ENCODE data around the gene FGD2. TPM values are rescaled to one million over a fixed set of nuclear protein-coding genes. Genes with fewer than 3 reads are reported as not detected.
A peak's percentile ranks its signal among the peaks of the same experiment; 100 is the strongest.

The FGD2 gene
- total and polyA plus RNA-seq, 10 donors, result 63.4 to 426 (median 270) TPM

DNA sequence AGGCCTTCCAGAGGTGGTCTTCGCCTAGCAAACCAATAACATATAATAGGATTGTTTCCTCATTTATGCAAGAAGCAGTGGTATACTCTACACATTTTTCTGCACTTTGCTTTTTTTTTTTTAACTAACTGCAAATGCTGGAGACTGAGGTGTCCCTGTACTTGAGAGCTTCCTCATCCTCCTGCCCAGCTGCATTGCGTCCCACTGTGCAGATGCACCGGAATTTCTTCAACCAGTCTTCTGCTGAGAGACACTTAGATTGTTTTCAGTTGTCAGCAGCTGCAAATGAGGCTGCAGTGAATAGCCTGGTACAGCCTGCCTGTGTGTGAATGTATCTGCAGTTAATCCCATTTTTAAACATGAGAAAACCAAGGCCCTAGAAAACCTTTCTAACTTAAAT is 11.5 kb downstream of the FGD2 start:
- TF ChIP-seq POLR2A (IDR thresholded peaks at IDR 0.05) (no peak), POLR2AphosphoS5 (IDR thresholded peaks at IDR 0.05) (no peak)
- TF ChIP-seq, protein P1, sequence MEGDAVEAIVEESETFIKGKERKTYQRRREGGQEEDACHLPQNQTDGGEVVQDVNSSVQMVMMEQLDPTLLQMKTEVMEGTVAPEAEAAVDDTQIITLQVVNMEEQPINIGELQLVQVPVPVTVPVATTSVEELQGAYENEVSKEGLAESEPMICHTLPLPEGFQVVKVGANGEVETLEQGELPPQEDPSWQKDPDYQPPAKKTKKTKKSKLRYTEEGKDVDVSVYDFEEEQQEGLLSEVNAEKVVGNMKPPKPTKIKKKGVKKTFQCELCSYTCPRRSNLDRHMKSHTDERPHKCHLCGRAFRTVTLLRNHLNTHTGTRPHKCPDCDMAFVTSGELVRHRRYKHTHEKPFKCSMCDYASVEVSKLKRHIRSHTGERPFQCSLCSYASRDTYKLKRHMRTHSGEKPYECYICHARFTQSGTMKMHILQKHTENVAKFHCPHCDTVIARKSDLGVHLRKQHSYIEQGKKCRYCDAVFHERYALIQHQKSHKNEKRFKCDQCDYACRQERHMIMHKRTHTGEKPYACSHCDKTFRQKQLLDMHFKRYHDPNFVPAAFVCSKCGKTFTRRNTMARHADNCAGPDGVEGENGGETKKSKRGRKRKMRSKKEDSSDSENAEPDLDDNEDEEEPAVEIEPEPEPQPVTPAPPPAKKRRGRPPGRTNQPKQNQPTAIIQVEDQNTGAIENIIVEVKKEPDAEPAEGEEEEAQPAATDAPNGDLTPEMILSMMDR (IDR thresholded peaks at IDR 0.05 in 8 of 11, conservative IDR thresholded peaks at IDR 0.05 in 3 of 11), result no peak
- H3K27ac ChIP-seq, result peak overlapping the region in 2 of 8 donors; percentile 57 to 75
- 65 to 81% (median 78%) methylated on average over 3 of the region's 3 CpGs for WGBS, 5 donors
- peaks cover 0 to 100% (median 40%) of the 10 kb centered on the region in 6 donors for H3K36me3 ChIP-seq
- no peak for DNase-seq
- H3K9me3 ChIP-seq, result no peaks in the 10 kb centered on the region
- peaks cover 8 to 52% (median 24%) of the 10 kb centered on the region in 6 donors for H3K4me1 ChIP-seq
- intact Hi-C loops (cut with DNase I; ENCODE audit: low total_unique reads), result loop anchor here (10.0 kb wide), 1 partner anchor 132 kb away; the partner anchor contains the start of gene C6orf89
- no peak overlapping the region for H3K4me3 ChIP-seq
- no peaks in the 10 kb centered on the region for H3K27me3 ChIP-seq (replicated peaks in 1 of 7)

DNA sequence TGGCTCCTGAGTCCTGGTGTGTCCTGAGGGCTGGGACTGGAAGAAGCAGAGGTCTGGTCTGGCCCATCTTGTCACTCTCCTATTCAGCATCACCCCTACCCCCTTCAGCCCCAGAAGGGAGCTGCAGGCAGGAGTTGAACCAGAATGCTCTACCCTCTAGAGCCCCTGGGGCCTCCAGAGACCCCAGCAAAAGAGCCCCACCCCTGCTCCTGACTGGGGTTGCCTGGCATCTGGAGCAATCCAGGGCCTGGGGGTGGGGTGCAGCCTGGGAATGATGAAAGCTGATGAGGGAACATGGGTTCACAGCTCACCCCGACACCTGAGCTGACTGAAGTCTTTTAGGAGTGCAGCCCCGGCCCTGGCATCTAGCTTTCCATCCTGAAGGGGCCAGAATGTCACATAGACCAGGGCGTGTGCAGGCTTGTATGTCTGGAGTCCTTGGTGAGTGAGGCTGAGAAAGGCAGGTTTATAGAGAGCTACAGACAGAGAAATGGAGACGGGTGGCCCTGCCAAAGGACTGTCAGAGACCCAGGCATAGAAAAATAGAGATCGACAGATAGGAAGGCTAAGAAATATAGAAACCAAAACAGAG is 12.2 kb downstream of the FGD2 start:
- no peak for DNase-seq
- peak overlapping the region in 1 of 8 donors; percentile 10 for H3K4me3 ChIP-seq
- H3K4me1 ChIP-seq, result peaks cover 8 to 53% (median 29%) of the 10 kb centered on the region in 6 donors
- H3K36me3 ChIP-seq, result peaks cover 0 to 100% (median 38%) of the 10 kb centered on the region in 6 donors
- peak overlapping the region in 5 of 8 donors; percentile 20 to 75 (median 56) for H3K27ac ChIP-seq
- 48 to 76% (median 67%) methylated on average over 5 of the region's 5 CpGs for WGBS, 5 donors
- no peaks in the 10 kb centered on the region for H3K9me3 ChIP-seq
- no peaks in the 10 kb centered on the region for H3K27me3 ChIP-seq (replicated peaks in 1 of 7)
- intact Hi-C loops (cut with DNase I; ENCODE audit: low total_unique reads), result loop anchor here (2.0 to 10.0 kb wide), 2 partner anchors 133 to 191 kb away; partner anchors contain the start of gene C6orf89
- no peak for TF ChIP-seq POLR2A (IDR thresholded peaks at IDR 0.05)
- peak in 1 of 3 donors; percentile 27 for TF ChIP-seq POLR2AphosphoS5 (IDR thresholded peaks at IDR 0.05)

DNA sequence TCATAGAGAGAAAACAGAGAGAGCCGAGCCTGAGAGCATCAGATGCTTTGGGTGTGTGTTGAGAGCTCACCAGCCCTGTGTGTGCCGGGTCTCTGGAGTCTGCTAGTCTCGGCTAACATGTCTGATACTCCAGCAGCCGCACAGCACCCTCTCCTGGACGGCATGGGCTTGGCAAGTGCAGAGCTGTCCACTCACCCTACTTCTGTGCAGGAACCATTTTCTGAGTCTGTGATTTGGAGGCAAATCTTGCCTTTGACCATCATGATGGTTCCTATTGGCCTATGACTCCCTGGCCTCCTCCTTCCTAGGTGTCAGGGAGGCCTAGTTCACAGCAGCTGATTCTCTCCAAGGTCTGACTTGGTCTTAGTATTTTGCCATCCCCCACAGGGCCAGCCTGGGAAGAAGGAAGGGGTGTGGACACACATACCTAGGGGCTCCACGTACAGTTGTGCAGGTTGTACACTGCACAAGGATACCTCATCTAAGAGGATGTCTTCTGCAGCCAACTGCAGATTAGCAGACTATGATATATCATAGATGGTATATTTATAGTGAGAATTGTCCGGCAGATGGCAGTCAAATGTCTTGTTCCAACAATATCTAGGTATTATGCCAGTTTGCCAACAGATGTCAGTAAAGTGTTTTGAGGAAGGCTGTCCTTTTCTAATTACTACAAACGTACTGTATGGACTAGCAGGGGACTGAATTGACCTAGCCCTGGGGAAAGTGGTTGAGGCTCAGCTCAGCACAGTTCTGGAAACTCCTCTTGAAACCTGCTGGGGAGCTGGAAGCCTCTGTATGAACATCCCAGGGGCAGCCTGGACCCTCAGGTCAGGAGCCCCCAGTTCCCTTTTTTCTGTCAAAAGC is 13.0 kb downstream of the FGD2 start:
- H3K27me3 ChIP-seq (replicated peaks in 1 of 7), result no peaks in the 10 kb centered on the region
- intact Hi-C loops (cut with DNase I; ENCODE audit: low total_unique reads), result loop anchor here (2.0 to 10.0 kb wide), 2 partner anchors 134 to 190 kb away; partner anchors contain the start of gene C6orf89
- 0 to 7% (median 3%) methylated on average over 8 of the region's 8 CpGs for WGBS, 5 donors
- H3K4me3 ChIP-seq, result peak overlapping the region in 1 of 8 donors; percentile 10
- H3K9me3 ChIP-seq, result no peaks in the 10 kb centered on the region
- peaks cover 0 to 100% (median 34%) of the 10 kb centered on the region in 6 donors for H3K36me3 ChIP-seq
- peak; percentile 96 for DNase-seq
- TF ChIP-seq POLR2A (IDR thresholded peaks at IDR 0.05) (no peak), POLR2AphosphoS5 (IDR thresholded peaks at IDR 0.05) (peak in 2 of 3 donors; percentile 73 to 83)
- TF ChIP-seq, protein P1 (IDR thresholded peaks at IDR 0.05 in 8 of 11, conservative IDR thresholded peaks at IDR 0.05 in 3 of 11), result peak; percentile 91 to 98 (median 94)
- peak overlapping the region in 7 of 8 donors; percentile 20 to 75 (median 47) for H3K27ac ChIP-seq
- H3K4me1 ChIP-seq, result peaks cover 8 to 53% (median 29%) of the 10 kb centered on the region in 6 donors

DNA sequence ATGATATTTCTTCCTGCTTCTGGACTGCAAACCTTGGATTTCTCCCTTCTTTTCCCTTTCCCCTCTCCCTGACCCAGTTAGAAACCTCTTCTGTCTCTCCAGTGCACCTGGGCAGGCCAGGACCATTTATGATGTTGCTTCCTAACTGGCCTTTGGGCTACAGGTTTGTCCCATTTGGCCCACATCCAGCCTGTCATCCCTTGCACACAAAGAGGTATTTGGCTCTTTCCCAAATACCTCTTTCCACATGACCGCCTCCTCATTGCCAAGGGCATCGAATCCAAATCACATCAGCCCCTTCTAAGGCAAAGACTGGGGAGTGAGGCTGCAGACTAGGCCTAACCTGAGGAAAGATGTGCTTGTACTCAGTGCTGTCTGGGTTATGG is 13.6 kb downstream of the FGD2 start:
- no peak for DNase-seq
- no peaks in the 10 kb centered on the region for H3K9me3 ChIP-seq
- 58 to 74% (median 70%) methylated on average over 2 of the region's 2 CpGs for WGBS, 5 donors
- peaks cover 8 to 48% (median 29%) of the 10 kb centered on the region in 6 donors for H3K4me1 ChIP-seq
- intact Hi-C loops (cut with DNase I; ENCODE audit: low total_unique reads), result loop anchor here (2.0 to 10.0 kb wide), 2 partner anchors 134 to 190 kb away; partner anchors contain the start of gene C6orf89
- H3K4me3 ChIP-seq, result no peak overlapping the region
- peak overlapping the region in 7 of 8 donors; percentile 9 to 75 (median 47) for H3K27ac ChIP-seq
- TF ChIP-seq POLR2A (IDR thresholded peaks at IDR 0.05) (no peak), POLR2AphosphoS5 (IDR thresholded peaks at IDR 0.05) (peak in 2 of 3 donors; percentile 5 to 16)
- no peaks in the 10 kb centered on the region for H3K27me3 ChIP-seq (replicated peaks in 1 of 7)
- peaks cover 0 to 100% (median 28%) of the 10 kb centered on the region in 6 donors for H3K36me3 ChIP-seq
